ENCODE data around the gene WDFY2.

Gene WDFY2

DNA sequence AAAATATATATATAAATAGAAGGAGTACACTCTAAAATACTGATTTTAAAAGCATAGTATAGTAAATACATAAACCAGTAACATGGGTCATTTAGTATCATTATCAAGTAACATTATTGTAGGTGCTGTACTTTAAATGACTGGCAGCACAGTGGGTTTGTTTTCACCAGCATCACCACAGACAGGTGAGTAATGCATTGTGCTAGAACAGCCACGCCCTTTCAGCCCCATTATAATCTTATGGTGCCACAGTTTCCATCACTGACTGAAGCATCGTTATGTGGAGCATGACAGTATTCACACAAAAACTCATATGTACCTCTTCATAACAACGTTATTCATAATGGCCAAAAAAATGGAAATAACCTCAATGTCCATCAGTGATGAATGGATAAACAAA, 131.4 kb downstream of the WDFY2 start:
- DNase-seq: no peak

DNA sequence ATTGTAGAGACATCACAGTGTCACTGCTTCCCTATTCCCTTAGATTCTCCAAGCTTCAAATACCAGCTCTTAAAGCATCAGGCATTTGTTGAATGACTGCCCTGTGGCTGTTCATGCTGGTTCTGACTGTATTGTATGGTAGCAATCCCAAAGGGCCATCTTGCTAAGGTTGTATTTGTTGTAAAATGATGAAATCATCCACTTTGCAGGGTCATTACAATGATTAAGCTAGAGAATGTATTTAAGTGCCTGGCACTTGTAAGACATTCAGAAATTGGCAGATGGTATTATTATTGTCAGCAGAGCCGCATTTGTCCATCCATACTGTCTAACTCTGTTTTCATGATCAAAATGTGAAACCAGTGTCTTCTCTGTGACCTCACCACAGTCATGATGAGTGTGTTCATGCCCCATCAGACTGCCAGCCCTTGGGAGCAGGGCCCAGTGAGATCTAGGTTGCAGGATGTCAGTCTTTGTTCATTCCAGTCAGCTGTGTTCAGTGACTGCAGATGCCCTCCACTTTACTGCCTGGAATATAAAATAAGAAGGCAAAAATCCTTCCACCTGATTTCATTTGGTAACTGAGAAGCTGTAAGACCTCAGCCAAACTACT, 133.6 kb downstream of the WDFY2 start:
- no peak for DNase-seq

- no peak for DNase-seq
Measured at GRCh38 chr13:51719394-51719793, 135.1 kb downstream of the WDFY2 start.

- no peak for DNase-seq
Measured at GRCh38 chr13:51721496-51721895, 137.2 kb downstream of the WDFY2 start.

- DNase-seq: no peak
Measured at GRCh38 chr13:51723529-51723928, 139.3 kb downstream of the WDFY2 start.

- DNase-seq: no peak
Measured at GRCh38 chr13:51724721-51725120, 140.5 kb downstream of the WDFY2 start.

- DNase-seq: no peak
Measured at GRCh38 chr13:51726446-51727193, 142.4 kb downstream of the WDFY2 start.

DNA sequence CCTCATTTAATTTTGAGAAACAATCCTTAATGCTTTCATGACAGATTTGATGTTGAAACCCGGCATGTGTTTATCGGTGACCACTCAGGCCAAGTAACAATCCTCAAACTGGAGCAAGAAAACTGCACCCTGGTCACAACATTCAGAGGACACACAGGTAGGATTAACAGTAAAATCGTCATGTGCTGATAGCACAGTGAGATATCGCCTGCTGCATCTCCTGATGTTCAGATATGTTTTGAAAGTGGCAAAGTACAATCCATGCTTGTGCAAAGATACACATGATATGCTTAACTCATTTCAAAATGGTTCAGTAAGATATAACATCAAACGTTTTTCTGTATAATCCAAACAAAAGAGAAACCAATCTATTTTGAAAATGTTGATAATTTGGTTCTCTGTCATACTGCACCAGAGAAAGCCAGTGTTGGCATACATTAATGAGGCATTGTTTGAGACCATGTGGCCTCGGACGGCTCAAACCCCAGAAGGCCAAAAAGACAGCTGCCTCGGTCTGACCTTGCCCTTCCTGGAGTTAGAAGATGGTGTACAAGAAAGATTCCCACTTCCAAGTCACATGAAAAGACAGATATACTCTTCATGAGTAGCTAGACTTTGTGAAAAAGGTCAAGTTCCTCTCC, 143.5 kb downstream of the WDFY2 start:
- no peak for DNase-seq

DNA sequence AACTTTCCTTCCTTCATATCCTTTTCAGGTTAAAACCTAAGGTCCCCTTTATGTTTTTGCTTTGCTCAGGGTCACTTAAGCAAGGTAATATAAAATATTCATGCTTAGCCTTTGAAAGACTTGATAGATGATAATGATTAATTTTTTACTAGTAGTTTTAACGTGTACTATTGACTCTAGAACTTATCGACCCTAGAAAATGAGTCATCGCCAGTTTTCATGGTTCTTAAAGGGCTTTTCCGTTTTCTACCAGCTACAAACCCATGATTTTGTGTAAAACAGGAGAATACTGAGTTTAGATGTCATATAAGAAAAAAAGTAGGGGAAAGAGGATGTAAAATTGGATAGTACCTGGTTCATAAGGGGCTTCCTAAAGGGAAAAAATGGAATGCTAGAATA, 144.0 kb downstream of the WDFY2 start:
- DNase-seq: no peak

GRCh38 chr13:51728972-51729371, 144.7 kb downstream of the WDFY2 start:
- no peak for DNase-seq

- DNase-seq: no peak
Measured at GRCh38 chr13:51729866-51730553, 145.7 kb downstream of the WDFY2 start.

- no peak for DNase-seq
Measured at GRCh38 chr13:51730927-51731326, 146.7 kb downstream of the WDFY2 start.

- DNase-seq: no peak
Measured at GRCh38 chr13:51731759-51732158, 147.5 kb downstream of the WDFY2 start.

- no peak for DNase-seq
Measured at GRCh38 chr13:51733374-51734298, 149.4 kb downstream of the WDFY2 start.

DNA sequence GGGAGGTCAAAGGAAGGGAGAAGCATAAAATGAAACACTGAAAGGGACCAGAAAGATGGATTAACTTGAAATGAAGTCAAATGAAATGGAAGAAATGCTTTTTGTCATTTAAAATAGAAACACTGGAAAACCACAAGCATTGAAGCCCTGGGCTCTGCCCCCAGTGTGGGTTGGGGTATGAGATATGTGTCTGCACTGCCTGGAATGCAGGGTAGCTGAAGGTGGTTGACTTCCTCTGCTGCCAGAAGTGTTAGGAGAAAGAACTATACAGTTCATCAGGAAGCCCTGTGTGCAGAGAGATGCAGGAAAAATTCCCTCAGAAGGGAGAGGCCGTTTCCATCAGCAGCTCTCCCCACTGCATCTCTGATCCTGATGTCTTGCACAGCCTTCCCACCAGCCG, 150.5 kb downstream of the WDFY2 start:
- DNase-seq: no peak

DNA sequence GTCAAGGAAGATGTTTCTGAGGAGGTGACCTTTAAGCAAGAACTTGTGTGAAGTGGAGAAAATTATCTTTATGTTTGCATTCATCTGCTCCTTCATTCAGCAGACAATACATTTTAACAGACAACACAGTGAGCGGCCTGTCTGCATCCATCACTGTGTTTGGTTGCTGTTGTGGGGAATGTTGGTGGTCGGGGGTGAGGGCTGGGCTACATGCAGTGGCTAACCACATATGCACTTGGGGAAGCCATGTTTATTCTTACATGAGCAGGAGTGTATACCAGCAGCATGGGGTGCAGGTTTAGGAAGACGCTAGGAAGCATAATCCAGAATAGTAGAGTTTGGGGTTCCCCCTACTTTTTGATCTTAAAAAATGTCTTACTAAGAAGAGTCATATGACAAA, 153.3 kb downstream of the WDFY2 start:
- DNase-seq: no peak

DNA sequence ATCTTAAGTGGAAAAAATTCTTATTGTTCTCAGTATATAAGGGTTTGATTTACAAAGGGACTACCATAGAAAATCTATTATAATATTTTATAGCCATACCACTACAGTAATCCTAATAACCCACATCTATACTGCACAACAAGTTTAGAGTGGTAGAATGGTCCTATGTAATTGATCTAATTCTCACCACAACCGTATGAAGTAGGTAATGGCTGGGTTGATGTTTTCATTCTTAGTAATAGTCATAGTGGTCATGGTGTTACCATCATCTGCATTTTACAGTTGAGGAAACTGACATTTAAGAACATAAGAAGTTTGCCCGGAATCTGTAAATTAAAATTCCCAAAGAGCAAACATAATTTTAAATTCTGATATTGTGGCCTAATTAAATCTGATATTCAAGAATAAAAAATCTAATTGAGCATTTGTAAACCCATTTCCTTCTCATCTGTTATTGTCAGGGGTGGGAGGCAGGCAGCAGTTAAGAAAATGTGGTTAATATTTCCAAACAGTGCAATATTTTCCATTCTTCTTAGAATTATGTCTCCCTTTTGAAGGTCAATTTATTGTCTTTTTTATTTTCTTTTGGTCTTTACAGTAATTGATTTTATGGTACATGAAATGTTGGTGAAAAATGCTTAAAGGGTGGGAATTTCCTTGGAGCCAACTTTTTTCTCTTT, 154.1 kb downstream of the WDFY2 start:
- no peak for DNase-seq

- DNase-seq: no peak
Measured at GRCh38 chr13:51739027-51739764, 154.9 kb downstream of the WDFY2 start.

DNA sequence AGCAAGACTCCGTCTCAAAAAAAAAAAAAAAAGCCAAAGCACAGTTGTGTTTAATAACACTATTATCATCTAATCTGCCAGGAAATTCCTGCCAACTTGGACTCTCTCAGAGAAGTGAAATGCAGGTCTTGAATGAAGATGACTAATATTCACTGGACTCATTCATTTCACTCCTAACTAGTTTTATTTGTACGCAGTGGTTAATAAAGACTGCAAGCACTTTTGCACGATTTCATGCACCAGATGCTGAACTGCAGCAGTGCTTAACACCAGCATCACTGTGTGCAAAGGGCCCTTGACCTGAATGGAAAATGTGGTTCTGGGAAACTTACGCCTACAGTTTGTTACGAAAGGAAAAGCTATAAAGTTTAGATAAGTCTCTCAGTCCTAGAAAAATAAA, 156.4 kb downstream of the WDFY2 start:
- no peak for DNase-seq

- no peak for DNase-seq
Measured at GRCh38 chr13:51742031-51742430, 157.8 kb downstream of the WDFY2 start.

- no peak for DNase-seq
Measured at GRCh38 chr13:51742611-51743010, 158.3 kb downstream of the WDFY2 start.
